PC-9 (cell line): ENCODE results near the gene FOXO3.

Experiments
- EZH2 ChIP-seq: fragments of 200-600 bp; sonication (generic); IDR thresholded peaks from 2 replicates; pipeline ENCODE4 v1.8.0; 2017; ENCODE audit warnings: antibody characterized with exemption, low read depth
- TF ChIP-seq, protein P1 (sequence below): fragments of 200-600 bp; sonication (generic); conservative IDR thresholded peaks from 2 replicates; pipeline ENCODE4 v1.6.1; 2017; ENCODE audit warnings: mixed run types, antibody characterized with exemption, mild to moderate bottlenecking, moderate library complexity

- no peak for TF ChIP-seq EZH2
- TF ChIP-seq, protein P1, sequence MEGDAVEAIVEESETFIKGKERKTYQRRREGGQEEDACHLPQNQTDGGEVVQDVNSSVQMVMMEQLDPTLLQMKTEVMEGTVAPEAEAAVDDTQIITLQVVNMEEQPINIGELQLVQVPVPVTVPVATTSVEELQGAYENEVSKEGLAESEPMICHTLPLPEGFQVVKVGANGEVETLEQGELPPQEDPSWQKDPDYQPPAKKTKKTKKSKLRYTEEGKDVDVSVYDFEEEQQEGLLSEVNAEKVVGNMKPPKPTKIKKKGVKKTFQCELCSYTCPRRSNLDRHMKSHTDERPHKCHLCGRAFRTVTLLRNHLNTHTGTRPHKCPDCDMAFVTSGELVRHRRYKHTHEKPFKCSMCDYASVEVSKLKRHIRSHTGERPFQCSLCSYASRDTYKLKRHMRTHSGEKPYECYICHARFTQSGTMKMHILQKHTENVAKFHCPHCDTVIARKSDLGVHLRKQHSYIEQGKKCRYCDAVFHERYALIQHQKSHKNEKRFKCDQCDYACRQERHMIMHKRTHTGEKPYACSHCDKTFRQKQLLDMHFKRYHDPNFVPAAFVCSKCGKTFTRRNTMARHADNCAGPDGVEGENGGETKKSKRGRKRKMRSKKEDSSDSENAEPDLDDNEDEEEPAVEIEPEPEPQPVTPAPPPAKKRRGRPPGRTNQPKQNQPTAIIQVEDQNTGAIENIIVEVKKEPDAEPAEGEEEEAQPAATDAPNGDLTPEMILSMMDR, result no peak
Observed at GRCh38 chr6:108606250-108606690, 45.6 kb downstream of the FOXO3 start.
